HK-2 (cell line): ENCODE measurements around the gene LRRC38.

Experiments
- DNase-seq: peaks from one replicate; pipeline ENCODE4 v3.0.0-alpha.2; 2018; ENCODE audit not compliant: unreplicated experiment

Gene LRRC38

DNA sequence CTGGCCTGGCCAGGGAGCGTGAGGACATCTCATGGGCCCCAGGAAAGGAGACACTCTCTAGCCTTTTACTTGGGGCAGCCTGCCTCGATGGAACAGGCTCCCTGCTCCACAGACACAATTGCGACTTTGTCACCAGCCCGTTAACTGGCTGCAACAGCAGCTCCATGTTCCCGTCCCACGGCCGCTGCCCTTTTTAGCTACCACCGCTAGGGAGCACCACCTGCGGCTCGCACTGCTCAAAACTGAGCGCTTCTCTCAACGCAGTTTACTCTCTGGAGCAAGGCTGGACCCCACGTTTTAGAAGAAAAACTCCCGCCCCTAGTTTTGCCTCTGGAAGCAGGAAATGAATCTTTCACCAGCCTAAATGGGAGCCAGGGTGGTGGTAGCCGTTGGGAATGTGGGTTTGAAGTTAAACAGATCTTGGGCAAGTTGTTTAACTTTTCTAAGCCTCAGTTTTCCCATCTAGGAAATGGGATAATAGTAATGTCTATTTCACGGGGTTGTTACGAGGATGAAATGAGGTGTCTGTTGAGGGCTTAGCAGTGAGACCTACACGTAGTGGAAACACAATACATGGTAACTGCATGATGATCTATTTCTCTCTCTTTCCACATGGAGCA is 3.5 kb upstream of the LRRC38 start:
- no peak for DNase-seq

DNA sequence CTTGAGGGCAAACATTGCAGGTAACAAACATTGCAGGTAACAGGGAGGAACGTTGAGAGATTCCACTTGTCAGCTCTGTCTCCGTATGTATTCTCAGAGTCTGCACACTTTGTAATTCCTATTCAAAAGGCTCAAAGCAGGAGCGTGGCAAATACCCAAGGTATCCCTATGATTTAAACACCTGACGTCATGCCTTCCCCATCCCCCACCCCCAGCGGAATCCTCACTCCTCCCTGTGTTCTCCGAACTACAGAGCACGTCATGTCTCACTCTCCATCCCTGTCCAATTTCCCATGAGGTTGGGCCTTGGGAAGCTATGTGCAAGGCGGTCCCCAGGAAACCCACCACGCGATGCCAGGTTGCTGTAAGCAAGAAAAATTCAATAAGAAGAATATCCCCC is 2.8 kb upstream of the LRRC38 start:
- no peak for DNase-seq

DNA sequence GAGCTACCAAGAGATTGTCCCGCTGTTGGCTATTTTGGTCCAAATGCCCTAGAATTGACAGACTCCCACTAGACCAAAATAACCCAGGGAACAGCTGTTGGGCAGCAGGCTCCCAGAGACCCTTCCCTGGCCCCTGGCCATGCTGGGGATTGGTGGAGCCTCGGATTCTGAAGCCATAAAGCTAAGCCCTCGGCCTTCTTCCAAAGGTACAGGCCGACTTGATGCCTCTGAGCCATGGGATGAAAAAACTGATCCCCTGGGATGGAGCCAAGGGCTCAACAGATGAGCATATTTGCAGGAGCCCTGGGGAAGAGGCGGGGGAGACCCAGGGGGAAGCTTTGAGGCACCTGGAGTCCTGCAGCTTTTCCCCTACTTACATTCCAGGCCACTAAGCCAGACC is 1.0 kb upstream of the LRRC38 start:
- DNase-seq, result no peak

DNA sequence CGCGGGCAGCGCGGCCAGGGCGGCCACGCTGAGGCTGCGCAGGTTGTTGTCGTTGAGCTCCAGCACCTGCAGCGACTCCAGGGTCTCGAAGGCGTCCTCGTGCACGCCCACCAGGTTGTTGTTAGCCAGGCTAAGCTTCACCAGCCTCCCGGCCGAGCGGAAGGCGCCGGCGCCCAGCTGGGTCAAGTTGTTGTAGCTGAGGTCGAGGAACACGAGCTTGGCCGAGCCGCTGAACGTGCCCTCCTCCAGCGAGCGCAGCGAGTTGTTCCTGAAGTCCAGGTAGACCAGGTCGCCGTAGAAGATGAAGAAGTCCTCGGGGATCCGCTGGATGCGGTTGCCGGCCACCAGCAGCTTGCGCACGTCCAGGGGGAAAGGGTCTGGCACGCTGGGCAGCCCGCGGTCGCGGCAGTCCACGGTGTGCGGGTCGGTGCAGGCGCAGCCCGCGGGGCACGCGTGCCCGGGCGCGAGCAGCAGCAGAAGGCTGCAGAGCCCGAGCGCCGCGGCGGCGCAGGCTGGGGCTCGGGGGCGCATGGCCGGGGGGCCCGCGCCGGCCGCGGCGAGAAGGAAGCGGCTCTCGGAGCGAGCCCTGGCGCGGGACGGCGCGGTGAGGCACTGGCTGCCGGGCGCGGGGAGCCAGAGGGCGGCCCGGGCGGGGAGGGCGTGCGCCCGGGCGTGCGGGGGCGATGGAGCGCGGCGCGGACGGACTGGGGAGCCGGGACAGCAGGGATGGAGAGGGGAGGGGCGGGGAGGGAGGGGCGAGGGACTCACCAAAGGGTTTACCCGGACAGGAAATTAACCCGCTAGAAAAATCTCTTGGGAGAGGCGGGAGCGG is 524 bp downstream of the LRRC38 start:
- DNase-seq, result no peak

DNA sequence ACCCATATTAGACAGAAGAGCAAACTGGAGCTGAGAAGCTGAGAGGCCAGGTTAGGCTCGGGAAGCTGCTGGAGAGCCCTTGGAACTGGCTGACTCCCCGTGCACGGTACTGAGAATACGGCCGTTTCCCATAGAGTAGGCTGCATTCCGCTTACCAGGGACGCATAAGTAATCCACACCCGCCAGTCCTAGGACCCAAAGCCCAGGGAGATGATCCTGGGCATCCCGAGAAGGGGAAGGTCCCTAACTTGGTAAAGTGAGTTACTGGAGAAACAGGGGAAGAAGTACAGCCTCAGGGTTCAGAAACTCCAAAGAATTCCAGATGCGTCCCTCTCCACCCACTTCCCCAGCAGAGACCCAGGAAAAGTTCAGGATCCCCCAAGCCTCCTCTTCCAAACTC is 1.3 kb downstream of the LRRC38 start:
- no peak for DNase-seq

DNA sequence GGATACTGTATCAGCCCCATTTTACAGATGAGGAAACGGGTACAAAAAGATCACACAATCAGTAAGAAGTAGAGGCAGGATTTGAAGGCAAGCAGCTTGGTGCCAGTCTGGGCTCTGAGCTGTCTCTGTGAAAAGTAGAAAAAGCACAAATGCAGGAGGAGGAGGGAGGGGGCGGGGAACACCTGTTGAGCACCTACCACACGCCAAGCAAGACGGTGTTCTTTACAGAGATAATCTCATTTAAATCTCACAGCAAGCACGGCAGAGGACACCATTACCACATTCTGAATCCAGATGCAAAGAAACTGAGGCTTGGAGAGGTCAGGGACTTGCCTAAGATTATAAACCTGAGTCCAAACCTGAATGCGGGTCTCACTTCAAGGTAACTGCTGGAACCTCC is 3.3 kb downstream of the LRRC38 start:
- DNase-seq, result no peak

DNA sequence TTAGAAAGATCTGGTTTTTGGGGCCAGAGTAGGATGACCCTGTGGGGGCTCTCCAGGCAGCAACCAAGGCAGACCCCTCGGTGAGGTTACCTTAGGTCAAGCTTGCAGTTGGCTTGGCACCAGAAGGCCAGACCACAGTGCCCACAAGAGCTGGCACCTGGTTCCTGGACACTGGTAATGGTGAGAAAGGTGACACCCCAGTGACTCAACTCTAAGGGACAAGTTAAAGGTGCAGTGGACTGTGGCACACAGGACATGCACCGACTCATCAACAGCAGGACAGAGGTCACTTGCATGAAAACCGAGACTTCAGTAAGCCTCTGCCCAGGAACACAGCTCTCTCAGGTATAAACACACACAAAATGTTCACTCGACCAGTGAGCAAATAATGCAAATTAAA is 6.7 kb downstream of the LRRC38 start:
- DNase-seq, result no peak

DNA sequence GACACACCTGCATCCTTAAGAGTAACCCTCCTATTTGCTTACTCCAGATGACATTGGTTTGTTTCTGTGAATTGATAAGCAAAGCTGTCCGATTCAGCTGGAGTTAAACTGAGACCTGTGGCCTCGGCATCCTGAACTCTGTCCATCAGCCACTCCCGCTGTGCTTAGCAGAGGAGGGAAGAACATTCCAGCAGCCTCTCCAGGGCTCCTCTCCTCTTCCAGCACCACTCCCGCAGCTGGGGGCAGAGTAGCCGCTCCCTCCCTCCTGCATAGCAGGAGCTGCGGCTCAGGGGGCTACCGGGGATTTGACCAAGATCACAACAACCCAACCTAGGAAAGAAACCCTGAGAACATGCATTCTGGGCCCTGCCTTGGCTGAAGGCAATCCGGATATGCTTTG is 8.8 kb downstream of the LRRC38 start:
- no peak for DNase-seq

DNA sequence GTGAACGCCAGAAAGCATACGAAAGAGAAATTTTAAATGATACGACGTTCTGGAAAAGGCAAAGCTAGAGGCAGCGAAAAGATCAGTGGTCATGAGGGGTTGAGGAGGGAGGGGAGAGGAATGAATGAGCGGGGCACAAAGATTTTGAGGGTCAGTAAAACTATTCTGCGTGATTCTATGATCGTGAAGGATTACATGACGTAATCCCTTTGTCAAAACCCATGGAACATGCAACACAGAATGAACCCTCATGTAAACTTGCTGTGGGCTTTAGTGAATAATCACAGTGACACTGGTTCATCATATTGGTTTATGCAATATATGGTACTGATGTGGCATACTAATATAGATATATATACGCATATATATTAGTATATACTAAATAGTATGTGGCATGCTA is 13.0 kb downstream of the LRRC38 start:
- DNase-seq, result no peak

DNA sequence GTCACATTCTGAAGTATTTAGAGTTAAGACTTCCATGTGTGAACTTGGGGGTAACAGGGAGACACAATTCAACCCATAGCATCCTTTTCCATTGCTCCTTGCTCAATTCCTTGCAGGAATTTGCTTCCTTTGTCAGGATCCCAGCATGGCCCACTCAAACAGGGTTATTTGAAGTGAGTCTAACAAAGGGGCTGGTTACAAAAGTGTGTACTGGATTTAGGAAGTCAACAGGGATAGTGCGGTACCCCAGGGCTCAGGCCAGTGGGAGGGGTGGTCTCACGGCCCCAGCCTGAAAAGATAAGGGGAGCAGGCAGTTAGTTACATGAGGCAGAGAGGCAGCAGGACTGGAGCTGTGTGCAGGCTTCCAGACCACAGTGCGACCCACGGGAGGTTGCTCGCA is 14.4 kb downstream of the LRRC38 start:
- no peak for DNase-seq

DNA sequence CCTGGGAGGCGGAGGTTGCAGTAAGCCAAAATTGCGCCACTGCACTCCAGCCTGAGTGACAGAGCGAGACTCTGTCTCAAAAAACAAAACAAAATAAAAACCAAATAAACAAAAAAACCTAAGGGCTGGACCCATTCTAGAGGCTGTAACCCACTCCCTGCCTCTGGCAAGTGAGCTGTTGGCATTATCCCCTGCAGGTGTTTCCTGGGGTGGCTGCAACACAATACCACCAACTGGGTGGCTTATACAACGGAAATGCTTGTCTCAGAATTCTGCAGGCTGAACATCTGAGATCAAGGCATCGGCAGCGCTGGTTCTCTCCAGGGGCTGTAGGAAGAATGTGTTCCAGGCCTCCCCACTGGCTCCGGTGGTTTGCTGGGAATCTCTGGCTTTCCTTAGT is 15.2 kb downstream of the LRRC38 start:
- no peak for DNase-seq

DNA sequence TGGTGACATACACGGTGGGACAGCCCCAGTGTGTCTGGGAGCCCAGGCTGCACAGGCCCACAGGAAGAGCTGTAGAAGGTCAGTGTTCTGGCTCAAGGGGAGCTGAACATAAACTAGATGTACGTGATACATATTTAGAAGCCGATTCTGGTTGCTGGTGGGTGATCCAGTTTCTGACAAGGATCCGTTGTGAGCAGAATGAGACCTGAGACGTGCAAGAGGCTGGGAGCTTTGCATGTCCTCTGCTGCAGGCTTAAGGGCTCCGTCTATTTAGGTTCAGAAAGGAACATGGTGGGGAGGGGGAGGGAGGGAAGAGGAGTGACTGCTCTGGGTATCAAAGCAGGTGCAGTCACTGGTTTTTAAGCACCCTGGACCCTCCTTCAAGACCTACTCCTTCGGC is 18.6 kb downstream of the LRRC38 start:
- no peak for DNase-seq

DNA sequence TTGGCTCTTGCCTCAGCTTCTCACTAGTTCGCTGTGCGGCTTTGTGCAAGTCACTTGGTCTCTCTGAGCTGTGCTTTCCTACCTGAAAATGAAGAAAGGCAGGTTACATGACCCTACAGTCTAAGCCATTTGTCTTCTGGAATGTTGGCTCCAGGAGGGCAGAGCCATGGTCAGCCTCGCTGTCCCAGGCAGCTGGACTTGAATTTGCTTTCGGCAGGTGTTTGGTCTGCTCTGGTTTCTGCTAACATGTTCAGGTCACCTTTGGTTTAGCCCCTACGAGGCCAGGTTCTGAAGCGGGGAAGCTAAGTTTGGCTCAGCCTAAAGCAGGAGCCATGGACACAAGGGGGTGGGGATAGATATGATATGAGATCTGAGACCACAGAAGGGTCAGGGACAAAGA is 19.1 kb downstream of the LRRC38 start:
- DNase-seq, result no peak

DNA sequence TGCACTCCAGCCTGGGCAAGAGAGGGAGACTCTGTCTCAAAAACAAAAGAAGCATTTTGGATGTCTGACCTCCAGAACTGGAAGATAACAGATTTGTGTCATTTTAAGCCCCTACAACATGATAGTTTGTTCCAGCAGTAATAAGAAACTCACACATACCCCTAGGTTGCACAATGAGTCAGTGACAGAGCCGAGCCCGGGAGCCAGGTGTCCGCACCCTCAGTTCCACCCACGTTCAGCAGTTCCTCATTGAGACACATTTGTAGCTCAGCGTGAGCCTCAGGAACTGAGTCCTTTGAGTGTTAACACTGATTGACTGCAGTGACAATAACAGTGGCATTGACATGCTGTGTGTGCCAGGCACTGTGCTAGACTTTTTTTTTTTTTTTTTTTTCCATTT is 19.8 kb downstream of the LRRC38 start:
- no peak for DNase-seq

DNA sequence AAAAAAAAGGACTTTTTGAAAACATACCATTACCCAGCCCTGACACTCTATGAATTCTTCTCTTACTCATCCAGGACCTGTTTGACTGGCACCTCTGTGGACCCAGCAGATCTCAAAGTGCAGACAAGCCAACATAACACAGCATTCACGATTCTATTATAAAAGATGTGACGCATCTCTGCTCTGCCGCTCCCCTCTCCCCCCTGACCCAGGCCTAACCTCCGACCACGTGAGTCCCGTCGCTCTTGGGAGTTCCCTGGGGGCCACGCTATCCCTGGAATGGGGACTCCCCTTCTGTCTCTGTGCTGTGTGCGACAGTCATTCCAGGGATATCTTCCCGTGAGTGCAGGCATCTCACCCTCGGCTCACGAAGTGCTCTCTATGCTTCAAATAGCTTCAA is 21.1 kb downstream of the LRRC38 start:
- no peak for DNase-seq

DNA sequence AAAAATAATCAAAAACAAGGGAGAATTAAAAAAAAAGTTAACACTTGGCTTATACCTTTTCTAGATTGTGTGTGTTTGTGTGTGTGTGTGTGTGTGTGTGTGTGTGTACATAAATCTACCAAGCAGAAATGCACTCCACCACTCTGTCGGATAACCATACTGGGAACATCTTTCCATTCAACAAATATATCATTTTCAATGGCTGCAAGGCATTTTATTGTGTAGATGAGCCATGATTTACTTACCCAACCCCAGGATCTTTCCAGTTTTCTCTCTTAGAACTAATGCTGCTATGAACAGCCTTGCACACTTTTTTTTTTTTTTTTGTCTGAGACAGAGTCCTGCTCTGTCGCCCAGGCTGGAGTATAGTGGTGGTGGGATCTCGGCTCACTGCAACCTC is 25.8 kb downstream of the LRRC38 start:
- DNase-seq, result no peak

DNA sequence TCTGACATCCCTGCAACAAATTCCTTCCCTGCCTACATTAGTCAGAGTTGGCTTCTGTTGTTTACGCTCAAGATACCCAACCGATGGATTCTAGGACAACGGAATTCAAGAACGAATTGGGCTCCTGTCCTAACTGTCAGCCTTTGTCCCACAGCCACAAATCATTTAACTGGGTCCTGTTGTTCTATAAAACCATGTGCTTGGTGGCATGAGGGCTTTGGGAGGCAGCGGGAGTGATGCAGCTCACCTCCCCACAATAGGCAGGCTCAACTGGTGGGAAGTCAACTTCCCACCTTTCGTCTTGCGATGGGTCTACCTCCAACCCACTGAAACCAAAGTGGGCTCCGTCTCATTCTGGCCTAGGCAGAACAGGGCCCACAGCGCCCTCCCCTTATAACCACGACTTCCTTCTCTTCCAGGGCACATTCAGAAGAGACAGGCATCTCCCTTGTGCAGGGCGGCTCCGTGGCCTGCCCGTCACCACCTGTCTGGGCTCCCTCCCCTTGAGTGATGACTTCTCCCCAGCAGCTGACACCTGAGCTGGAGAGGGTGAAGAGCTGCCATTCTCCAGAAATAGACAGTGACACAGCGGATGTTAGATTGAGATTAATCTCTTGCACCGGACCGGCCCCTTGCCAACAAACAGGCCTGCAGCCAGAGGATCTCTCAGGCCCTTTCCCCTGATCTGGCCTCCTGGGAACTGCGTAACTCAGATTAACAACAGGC is 26.5 kb downstream of the LRRC38 start:
- DNase-seq, result no peak

DNA sequence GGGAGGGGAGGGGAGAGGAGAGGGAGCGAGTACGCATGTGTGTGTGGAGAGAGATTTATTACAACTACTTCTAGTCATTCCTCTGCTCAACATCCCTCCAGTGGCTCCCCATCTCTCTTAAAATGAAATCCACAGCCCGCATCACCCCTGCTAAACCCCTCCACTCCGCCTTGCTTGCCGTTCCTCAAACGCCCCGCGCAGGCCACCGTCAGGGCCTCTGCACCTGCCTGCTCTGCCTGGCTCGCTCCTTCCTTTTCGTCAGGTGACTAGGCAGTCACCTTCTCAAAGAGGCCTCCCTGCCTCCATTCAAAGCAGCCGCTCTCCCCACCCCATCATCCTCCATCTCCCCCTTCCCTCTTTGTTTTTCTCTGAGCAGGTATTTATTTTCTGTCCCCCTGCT is 29.9 kb downstream of the LRRC38 start:
- DNase-seq, result no peak

DNA sequence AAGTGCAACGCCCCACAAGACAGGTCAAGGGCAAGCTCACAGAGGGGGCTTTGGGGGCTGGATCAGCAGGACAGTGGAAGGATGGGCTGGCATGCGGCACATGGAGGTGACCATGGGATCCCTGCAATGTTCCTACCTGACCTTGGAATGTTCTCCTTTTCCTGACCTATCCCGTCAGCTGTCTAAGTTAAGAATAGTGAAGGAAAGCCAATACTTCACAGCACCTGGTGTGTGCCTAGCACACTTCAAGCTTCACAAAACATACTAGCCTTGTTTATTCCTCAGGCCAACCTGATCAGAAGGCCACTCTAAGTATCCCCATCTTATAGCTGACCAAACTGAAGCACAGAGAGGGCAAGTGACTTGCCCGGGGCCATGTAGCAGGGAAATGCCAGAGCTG is 31.2 kb downstream of the LRRC38 start:
- DNase-seq, result no peak

DNA sequence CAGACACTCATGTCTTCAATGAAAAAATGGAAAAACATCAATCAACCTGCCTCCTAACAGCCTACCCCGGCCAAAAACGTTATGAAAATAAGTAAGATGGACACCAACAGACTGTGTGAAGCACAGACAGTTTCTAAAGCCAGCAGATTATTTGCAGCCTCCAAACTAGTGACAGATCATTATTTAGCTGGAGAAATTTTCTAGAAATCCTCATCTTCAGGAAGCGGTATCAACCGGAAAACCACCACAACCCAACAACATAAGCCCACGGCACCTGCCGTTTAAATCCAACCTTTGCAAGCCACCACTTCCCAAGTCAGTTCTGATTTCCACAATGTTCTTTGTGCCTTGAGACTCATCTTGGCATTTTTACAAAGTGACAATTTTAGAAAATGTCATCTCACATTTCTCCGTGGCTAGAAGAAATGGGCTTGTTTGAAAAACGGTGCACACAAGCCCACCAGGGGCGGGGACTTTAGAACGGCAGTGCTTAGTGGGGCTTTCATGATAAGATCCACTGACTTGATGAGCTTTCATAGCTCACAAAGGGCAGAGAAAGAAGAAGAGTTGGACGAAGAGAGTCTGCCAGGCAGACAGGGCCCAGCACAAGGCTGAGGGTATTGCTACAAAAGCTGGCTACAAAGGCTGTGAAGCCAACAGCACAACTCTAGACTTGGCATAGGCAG is 34.5 kb downstream of the LRRC38 start:
- DNase-seq, result no peak

DNA sequence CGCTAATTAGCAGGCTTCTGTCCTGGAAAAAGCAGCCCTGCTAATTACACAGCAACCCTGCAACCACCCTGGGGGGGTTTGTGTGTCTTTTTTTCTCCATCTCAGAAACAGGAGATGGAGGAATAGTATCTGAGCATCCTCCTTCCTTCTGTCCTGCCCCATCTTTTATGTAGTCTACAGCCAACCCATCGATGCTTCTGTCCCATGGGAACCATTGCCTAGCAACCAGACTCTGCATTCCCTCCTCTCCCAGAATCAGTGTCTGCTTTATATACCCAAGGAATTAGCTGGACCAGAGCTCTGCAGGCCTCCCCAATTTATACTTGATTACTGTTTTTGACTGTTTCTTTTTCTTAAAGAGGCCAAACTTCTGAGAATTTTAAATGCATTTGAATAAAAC is 35.1 kb downstream of the LRRC38 start:
- DNase-seq, result no peak

DNA sequence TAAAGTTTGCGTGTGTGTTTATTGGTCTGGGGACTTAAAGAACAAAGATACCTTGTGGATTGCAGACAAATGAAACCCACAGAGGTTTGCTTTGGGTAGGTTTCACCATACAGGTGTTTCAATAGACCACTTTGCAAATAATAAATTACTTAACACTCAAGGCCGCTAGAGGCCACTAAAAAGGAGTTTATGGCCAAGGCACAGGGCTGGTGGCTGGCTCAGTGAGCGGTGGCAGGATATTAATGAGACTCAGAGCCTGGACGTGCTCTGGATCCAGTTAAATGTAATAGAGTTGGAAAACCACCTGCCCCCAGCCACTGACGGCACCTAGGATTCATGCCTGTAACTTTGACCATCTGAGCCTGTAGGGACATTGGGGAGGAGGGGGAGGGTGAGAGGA is 44.5 kb downstream of the LRRC38 start:
- no peak for DNase-seq

DNA sequence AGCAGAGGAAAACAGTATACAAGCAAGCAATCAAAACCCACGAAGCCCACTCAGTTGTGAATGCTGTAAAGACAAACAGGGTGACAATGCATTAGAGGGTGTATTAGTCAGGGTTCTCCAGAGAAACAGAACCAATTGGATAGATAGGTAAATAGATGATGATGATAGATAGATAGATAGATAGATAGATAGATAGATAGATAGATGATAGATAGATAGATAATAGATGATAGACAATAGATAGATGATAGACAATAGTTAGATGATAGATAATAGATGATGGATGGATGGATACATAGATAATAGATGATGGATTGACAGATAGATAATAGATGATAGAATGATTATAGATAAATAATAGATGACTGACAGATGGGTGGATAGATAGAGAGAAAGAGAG is 48.3 kb downstream of the LRRC38 start:
- DNase-seq, result no peak
